Left kidney (tissue), 2 donors: ENCODE results near the gene FEZ2. TPM values are rescaled to one million over a fixed set of nuclear protein-coding genes. Genes with fewer than 3 reads are reported as not detected.

Experiments
- DNase-seq: peaks from one replicate; pipeline ENCODE4 v3.0.0-alpha.2; 2013
- polyA plus RNA-seq: library from polyadenylated mRNA; unstranded; fragments of 120-200 nt; gene quantifications from one replicate; pipeline ENCODE4 v1.2.1, GENCODE V29; 2013; ENCODE audit not compliant: insufficient read length

FEZ2 gene
- polyA plus RNA-seq, 1 donor, result 88.7 TPM

- no peak for DNase-seq
Measured at GRCh38 chr2:36530983-36531354, 67.0 kb downstream of the FEZ2 start.

DNA sequence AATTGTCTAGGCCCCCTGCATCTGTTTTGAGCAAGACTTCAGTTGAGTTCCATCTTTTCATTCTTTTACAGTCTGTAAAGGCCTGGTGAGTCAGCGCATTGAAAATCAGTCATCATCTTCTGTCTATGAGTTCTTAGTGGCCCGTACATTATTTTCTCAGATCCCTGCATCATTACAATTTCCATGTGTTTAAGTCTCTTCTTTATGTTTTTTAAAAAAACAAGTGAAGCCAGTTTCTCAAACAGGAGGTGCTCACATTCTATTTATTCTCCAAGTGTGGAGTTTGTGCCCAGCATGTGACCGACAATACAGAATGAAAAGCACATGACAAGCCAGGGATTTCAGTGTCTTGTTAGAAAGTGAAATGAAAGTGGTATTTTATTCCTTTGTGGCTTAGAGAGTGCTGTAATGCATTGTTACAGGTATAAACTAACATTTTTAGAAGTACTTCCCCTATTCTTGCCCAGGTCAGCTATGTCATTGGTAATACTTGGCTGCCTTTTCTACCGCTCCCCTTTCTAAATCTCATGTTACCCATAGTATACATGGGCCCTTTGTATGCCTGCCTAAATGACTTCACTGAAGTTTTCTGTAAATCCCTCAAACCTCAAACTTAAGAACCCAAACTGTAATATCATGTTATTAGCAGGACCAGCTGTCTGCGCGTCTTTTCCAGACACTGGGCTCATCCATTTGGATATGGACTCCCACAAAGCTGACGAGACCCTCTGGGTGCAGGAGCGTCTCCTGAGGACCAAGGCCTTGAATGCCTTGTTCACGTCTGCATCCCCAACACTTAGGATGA, 67.6 kb downstream of the FEZ2 start:
- no peak for DNase-seq

DNA sequence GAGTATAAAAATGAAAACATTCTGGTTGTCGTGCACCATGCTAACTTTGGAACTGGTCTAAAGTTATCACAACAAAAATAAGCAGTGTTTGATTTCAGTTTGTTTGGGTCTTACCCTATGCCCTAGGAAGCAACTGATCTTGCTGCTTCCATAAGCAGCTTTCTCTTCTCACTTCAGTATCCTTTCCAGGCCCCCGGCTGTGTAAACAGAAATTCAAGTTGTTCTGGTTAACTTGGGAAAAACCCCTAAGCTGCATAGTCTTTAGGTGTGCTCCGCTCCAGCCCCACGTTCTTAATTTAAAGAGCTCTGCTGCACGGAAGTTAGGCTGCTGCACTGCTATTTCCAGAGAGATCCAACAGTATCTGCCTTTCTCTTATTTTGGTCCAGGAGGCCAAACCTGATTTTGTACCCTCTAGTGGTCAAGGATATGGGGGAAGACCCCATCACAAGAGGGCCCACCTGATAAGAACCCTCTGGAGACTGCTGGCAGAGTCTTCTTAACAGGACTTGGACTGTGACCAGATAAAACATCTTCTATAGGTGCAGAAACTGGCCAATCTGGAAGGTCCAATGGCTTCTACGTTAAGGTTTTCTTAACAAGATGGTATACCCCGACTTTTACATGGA, 69.1 kb downstream of the FEZ2 start:
- peak; percentile 11 for DNase-seq

- DNase-seq, result no peak
Measured at GRCh38 chr2:36528274-36528673, 69.7 kb downstream of the FEZ2 start.

GRCh38 chr2:36526226-36526625, 71.7 kb downstream of the FEZ2 start:
- DNase-seq, result no peak

DNA sequence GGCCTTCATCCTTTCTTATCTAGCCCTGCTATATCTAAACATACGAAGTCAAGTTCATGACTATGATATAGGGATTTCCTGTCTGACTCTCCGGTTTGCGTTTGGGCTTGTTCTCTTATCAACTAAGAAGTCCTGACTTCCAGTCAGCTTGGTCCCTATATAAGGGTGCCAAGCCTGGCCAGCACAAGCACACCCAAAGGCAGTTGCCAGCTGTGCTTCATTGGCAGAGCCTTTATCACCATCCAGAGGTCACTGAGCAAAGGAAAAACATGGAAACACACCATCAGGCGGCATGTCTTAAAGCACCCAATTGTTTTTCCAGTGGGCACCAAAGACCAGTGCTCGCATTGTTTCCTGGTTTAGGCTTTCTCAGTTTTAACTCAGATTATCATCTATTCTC, 72.7 kb downstream of the FEZ2 start:
- DNase-seq, result no peak

DNA sequence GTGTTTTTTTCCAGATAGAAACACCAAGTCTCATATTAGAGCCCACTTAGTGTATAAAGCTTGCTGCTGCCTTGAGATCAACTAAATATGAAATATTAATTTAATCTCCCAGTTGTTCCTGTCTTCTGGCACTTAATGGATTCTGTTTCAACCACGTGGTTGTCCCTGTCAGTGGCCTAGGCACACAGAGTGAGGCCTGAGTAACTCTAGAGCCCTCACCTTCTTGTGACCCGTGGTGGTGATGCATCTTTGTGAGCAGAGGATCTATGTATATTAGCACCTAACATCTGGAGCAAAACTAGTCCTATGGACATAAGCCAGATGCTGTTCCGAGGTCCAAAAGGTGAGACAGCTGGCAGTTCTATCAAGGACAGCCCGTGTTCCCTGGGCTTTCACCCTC, 74.8 kb downstream of the FEZ2 start:
- no peak for DNase-seq

GRCh38 chr2:36520431-36520830, 77.5 kb downstream of the FEZ2 start:
- DNase-seq, result no peak

GRCh38 chr2:36516136-36516870, 81.7 kb downstream of the FEZ2 start:
- no peak for DNase-seq

- no peak for DNase-seq
Measured at GRCh38 chr2:36515538-36515937, 82.4 kb downstream of the FEZ2 start.

DNA sequence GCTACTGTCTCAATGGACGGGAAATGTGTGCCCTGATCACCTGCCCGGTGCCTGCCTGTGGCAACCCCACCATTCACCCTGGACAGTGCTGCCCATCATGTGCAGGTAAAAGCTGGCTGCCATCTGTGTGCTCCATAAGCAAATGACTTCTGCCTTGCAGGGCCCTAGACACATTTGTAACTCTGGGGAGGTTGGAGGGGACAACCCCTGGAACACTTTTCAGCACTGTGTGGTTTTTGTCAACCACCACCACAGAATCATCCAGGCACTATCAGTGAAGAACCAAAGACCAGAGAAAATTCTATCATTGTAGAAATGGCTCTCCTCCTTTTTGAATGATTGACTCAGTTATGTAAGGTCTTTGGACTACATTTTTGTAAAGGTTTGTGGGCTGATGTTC, 84.3 kb downstream of the FEZ2 start:
- no peak for DNase-seq

- no peak for DNase-seq
Measured at GRCh38 chr2:36512705-36513104, 85.3 kb downstream of the FEZ2 start.

- DNase-seq, result no peak
Measured at GRCh38 chr2:36511858-36512603, 85.9 kb downstream of the FEZ2 start.

GRCh38 chr2:36509075-36509474, 88.9 kb downstream of the FEZ2 start:
- no peak for DNase-seq

- peak; percentile 66 for DNase-seq
Measured at GRCh38 chr2:36507408-36507812, 90.6 kb downstream of the FEZ2 start.

Other genes with a start within 250 kb of the FEZ2 start
- 90.0 TPM for gene CRIM1, start 242.4 kb downstream of the FEZ2 start, polyA plus RNA-seq
- gene VIT, start 98.5 kb upstream of the FEZ2 start, polyA plus RNA-seq, result 0.13 TPM